AG10803 (cell line): ENCODE results near the gene SHROOM1.

Experiments used
- DNase-seq: peaks from one replicate; pipeline ENCODE4 v3.0.0; 2010; ENCODE audit warnings: low read depth
- H3K4me3 ChIP-seq: 2 replicates; pipeline ENCODE4 v1.5.1; 2011; ENCODE audit warnings: mild to moderate bottlenecking, low read length, control low read depth
- TF ChIP-seq, protein P1 (sequence below): conservative IDR thresholded peaks from 2 replicates; pipeline ENCODE4 v1.5.1; 2011; ENCODE audit warnings: mild to moderate bottlenecking, low read length, control low read depth, inconsistent platforms

The SHROOM1 gene

GRCh38 chr5:132830436-132831094, at the start of gene SHROOM1:
Gene SHROOM1, minus strand, starts transcription at chr5:132830647. Its CDS starts 4,507 bp downstream, at chr5:132826140.
- DNase-seq = peak; percentile 43
- peak within 1 kb of the TSS; percentile 64 for H3K4me3 ChIP-seq
- TF ChIP-seq, protein P1, sequence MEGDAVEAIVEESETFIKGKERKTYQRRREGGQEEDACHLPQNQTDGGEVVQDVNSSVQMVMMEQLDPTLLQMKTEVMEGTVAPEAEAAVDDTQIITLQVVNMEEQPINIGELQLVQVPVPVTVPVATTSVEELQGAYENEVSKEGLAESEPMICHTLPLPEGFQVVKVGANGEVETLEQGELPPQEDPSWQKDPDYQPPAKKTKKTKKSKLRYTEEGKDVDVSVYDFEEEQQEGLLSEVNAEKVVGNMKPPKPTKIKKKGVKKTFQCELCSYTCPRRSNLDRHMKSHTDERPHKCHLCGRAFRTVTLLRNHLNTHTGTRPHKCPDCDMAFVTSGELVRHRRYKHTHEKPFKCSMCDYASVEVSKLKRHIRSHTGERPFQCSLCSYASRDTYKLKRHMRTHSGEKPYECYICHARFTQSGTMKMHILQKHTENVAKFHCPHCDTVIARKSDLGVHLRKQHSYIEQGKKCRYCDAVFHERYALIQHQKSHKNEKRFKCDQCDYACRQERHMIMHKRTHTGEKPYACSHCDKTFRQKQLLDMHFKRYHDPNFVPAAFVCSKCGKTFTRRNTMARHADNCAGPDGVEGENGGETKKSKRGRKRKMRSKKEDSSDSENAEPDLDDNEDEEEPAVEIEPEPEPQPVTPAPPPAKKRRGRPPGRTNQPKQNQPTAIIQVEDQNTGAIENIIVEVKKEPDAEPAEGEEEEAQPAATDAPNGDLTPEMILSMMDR = no peak

DNA sequence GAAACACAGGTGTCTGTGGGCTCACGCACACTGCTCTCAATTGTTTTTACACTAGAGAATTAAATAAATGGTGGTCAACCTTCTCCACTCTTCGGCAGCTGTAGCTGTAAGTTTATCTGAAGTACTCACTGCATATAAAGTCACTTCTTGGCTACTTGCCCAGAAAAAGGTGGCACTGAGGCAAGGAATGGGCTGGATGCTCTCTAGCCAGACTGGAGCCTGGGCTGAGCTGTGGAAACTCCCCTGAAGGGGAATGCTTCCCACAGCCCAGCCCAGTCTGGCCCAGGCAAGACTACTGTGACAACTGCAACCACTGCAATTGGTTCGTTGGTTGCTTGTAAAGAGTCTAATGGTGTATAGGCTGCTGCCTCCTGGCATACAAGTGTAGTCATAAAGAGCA, 47.5 kb upstream of the SHROOM1 start:
- H3K4me3 ChIP-seq = no peak overlapping the region
- no peak for DNase-seq
- TF ChIP-seq, protein P1 = no peak

GRCh38 chr5:132877466-132877865, 47.0 kb upstream of the SHROOM1 start:
- DNase-seq = no peak
- no peak overlapping the region for H3K4me3 ChIP-seq
- TF ChIP-seq, protein P1 = no peak

GRCh38 chr5:132876020-132876759, 45.7 kb upstream of the SHROOM1 start:
- TF ChIP-seq, protein P1 = no peak
- no peak overlapping the region for H3K4me3 ChIP-seq
- DNase-seq = peak; percentile 34

- no peak overlapping the region for H3K4me3 ChIP-seq
- DNase-seq = no peak
- TF ChIP-seq, protein P1 = no peak
Observed at GRCh38 chr5:132873930-132874271, 43.5 kb upstream of the SHROOM1 start.

- TF ChIP-seq, protein P1 = no peak
- no peak within 1 kb of the TSS for H3K4me3 ChIP-seq
- peak; percentile 20 for DNase-seq
Observed at GRCh38 chr5:132873119-132873929, 42.9 kb upstream of the SHROOM1 start, which contains the start of gene LEAP2. Gene LEAP2, plus strand, starts transcription at chr5:132873668. Its CDS starts 27 bp downstream, at chr5:132873695.
